ENCODE results near the gene SYT7. TPM values are rescaled to one million over a fixed set of nuclear protein-coding genes. Genes with fewer than 3 reads are reported as not detected.

Gene SYT7
- total and polyA plus RNA-seq, 5 donors, result 17.4 to 48.3 (median 40.3) TPM

DNA sequence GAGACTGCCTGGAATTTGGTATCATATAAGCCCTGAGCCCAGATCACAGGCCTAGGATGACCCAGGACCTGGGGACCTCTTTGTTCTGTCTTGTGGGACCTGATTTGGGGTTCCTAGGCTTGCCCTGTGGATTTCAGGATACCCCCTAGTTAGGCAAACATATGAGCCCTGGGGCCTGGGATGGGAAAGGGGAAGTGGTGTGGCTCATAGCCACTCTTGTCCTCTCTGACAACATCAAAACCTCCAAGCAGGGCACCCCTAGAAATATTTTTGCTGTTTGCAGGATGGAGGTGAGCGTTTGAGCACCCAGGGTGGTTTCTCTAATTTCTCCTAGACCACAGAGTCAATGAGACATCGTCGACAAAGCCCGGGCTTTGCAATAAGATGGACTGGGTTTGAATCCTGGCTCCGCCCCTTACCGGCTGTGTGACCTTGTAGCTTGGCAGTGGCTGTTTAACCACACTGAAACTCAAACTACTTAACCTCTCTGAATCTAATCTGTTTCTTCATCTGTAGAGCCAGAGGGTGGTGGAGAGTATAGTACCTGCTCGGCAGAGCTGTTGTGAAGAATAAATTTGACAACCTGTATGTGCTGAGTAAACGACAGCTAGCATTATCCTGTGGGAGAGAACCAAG lies 77.6 kb downstream of the SYT7 start:
- DNase-seq, result no peak
- H3K27me3 ChIP-seq (ENCODE audit: control insufficient read depth, insufficient read depth), result no peaks in the 10 kb centered on the region
- no peak overlapping the region for H3K27ac ChIP-seq (ENCODE audit: low read length)
- no peak overlapping the region for H3K4me3 ChIP-seq (ENCODE audit: low read length)
- whole genome bisulfite sequencing, result 81% methylated on average over 8 of the region's 8 CpGs
- ATAC-seq, result no peak
- H3K4me1 ChIP-seq (ENCODE audit: control insufficient read depth, insufficient read depth, low read length), result no peaks in the 10 kb centered on the region
- intact Hi-C loops (cut with DNase I), result no loop called here
- H3K9me3 ChIP-seq (ENCODE audit: control insufficient read depth, low read length), result no peaks in the 10 kb centered on the region

- ATAC-seq (no peak), DNase-seq (no peak)
- no peak overlapping the region for H3K27ac ChIP-seq (ENCODE audit: low read length)
- H3K9me3 ChIP-seq (ENCODE audit: control insufficient read depth, low read length), result no peaks in the 10 kb centered on the region
- no peak overlapping the region for H3K4me3 ChIP-seq (ENCODE audit: low read length)
- H3K27me3 ChIP-seq (ENCODE audit: control insufficient read depth, insufficient read depth), result no peaks in the 10 kb centered on the region
- intact Hi-C loops (cut with DNase I), result no loop called here
- no peaks in the 10 kb centered on the region for H3K4me1 ChIP-seq (ENCODE audit: control insufficient read depth, insufficient read depth, low read length)
- 88% methylated on average over 1 of the region's 1 CpG for WGBS
These were observed 78.4 kb downstream of the SYT7 start for GRCh38 chr11:61502522-61502921.

GRCh38 chr11:61499816-61500491 lies 80.9 kb downstream of the SYT7 start:
- DNase-seq (peak in 1 of 3 donors; percentile 28), ATAC-seq (no peak)
- no peak overlapping the region for H3K4me3 ChIP-seq (ENCODE audit: low read length)
- no peak overlapping the region for H3K27ac ChIP-seq (ENCODE audit: low read length)
- intact Hi-C loops (cut with DNase I), result no loop called here
- no peaks in the 10 kb centered on the region for H3K27me3 ChIP-seq (ENCODE audit: control insufficient read depth, insufficient read depth)
- no peaks in the 10 kb centered on the region for H3K9me3 ChIP-seq (ENCODE audit: control insufficient read depth, low read length)
- no peaks in the 10 kb centered on the region for H3K4me1 ChIP-seq (ENCODE audit: control insufficient read depth, insufficient read depth, low read length)
- 60% methylated on average over 12 of the region's 12 CpGs for WGBS

GRCh38 chr11:61498767-61499341 lies 82.0 kb downstream of the SYT7 start:
- Histone ChIP-seq H3K27me3 (ENCODE audit: control insufficient read depth, insufficient read depth) (no peaks in the 10 kb centered on the region), H3K4me3 (ENCODE audit: low read length) (no peak overlapping the region), H3K27ac (ENCODE audit: low read length) (no peak overlapping the region), H3K4me1 (ENCODE audit: control insufficient read depth, insufficient read depth, low read length) (no peaks in the 10 kb centered on the region), H3K9me3 (ENCODE audit: control insufficient read depth, low read length) (no peaks in the 10 kb centered on the region)
- WGBS, result 78% methylated on average over 15 of the region's 15 CpGs
- ATAC-seq (no peak), DNase-seq (peak in 1 of 3 donors; percentile 3)
- intact Hi-C loops (cut with DNase I), result no loop called here

- Histone ChIP-seq H3K4me1 (ENCODE audit: control insufficient read depth, insufficient read depth, low read length) (no peaks in the 10 kb centered on the region), H3K27me3 (ENCODE audit: control insufficient read depth, insufficient read depth) (no peaks in the 10 kb centered on the region), H3K27ac (ENCODE audit: low read length) (no peak overlapping the region), H3K4me3 (ENCODE audit: low read length) (no peak overlapping the region), H3K9me3 (ENCODE audit: control insufficient read depth, low read length) (no peaks in the 10 kb centered on the region)
- peak in 1 of 3 donors; percentile 49 for DNase-seq
- 74% methylated on average over 9 of the region's 9 CpGs for WGBS
- no peak for ATAC-seq
- intact Hi-C loops (cut with DNase I), result no loop called here
These were observed 83.0 kb downstream of the SYT7 start for GRCh38 chr11:61497876-61498275.

GRCh38 chr11:61497473-61497872 lies 83.4 kb downstream of the SYT7 start:
- no peak for ATAC-seq
- H3K27me3 ChIP-seq (ENCODE audit: control insufficient read depth, insufficient read depth), result no peaks in the 10 kb centered on the region
- no peaks in the 10 kb centered on the region for H3K9me3 ChIP-seq (ENCODE audit: control insufficient read depth, low read length)
- no peak overlapping the region for H3K4me3 ChIP-seq (ENCODE audit: low read length)
- H3K4me1 ChIP-seq (ENCODE audit: control insufficient read depth, insufficient read depth, low read length), result no peaks in the 10 kb centered on the region
- 51% methylated on average over 2 of the region's 2 CpGs for WGBS
- DNase-seq, result no peak
- intact Hi-C loops (cut with DNase I), result no loop called here
- H3K27ac ChIP-seq (ENCODE audit: low read length), result no peak overlapping the region

GRCh38 chr11:61496602-61497400 lies 84.1 kb downstream of the SYT7 start:
- no peak for ATAC-seq
- Histone ChIP-seq H3K27ac (ENCODE audit: low read length) (no peak overlapping the region), H3K9me3 (ENCODE audit: control insufficient read depth, low read length) (no peaks in the 10 kb centered on the region), H3K4me1 (ENCODE audit: control insufficient read depth, insufficient read depth, low read length) (no peaks in the 10 kb centered on the region), H3K4me3 (ENCODE audit: low read length) (no peak overlapping the region), H3K27me3 (ENCODE audit: control insufficient read depth, insufficient read depth) (no peaks in the 10 kb centered on the region)
- intact Hi-C loops (cut with DNase I), result no loop called here
- 92% methylated on average over 15 of the region's 15 CpGs for WGBS
- DNase-seq, result no peak

GRCh38 chr11:61495801-61496601 lies 84.9 kb downstream of the SYT7 start:
- Histone ChIP-seq H3K27ac (ENCODE audit: low read length) (peak overlapping the region; percentile 15), H3K9me3 (ENCODE audit: control insufficient read depth, low read length) (no peaks in the 10 kb centered on the region), H3K4me3 (ENCODE audit: low read length) (no peak overlapping the region), H3K27me3 (ENCODE audit: control insufficient read depth, insufficient read depth) (no peaks in the 10 kb centered on the region), H3K4me1 (ENCODE audit: control insufficient read depth, insufficient read depth, low read length) (no peaks in the 10 kb centered on the region)
- peak in 1 of 3 donors; percentile 46 for DNase-seq
- intact Hi-C loops (cut with DNase I), result no loop called here
- ATAC-seq, result peak in 1 of 2 donors; percentile 27
- 57% methylated on average over 26 of the region's 26 CpGs for WGBS

- intact Hi-C loops (cut with DNase I), result no loop called here
- Histone ChIP-seq H3K27me3 (ENCODE audit: control insufficient read depth, insufficient read depth) (no peaks in the 10 kb centered on the region), H3K27ac (ENCODE audit: low read length) (no peak overlapping the region), H3K9me3 (ENCODE audit: control insufficient read depth, low read length) (no peaks in the 10 kb centered on the region), H3K4me1 (ENCODE audit: control insufficient read depth, insufficient read depth, low read length) (peaks cover 5% of the 10 kb centered on the region), H3K4me3 (ENCODE audit: low read length) (no peak overlapping the region)
- WGBS, result 34% methylated on average over 9 of the region's 9 CpGs
- ATAC-seq, result peak in 1 of 2 donors; percentile 13
- peak in 2 of 3 donors; percentile 49 to 67 for DNase-seq
These were observed 86.4 kb downstream of the SYT7 start for GRCh38 chr11:61494381-61494961.

- H3K27me3 ChIP-seq (ENCODE audit: control insufficient read depth, insufficient read depth), result no peaks in the 10 kb centered on the region
- intact Hi-C loops (cut with DNase I), result no loop called here
- no peak overlapping the region for H3K4me3 ChIP-seq (ENCODE audit: low read length)
- DNase-seq, result peak in 2 of 3 donors; percentile 63 to 68
- H3K9me3 ChIP-seq (ENCODE audit: control insufficient read depth, low read length), result no peaks in the 10 kb centered on the region
- WGBS, result 81% methylated on average over 12 of the region's 12 CpGs
- H3K4me1 ChIP-seq (ENCODE audit: control insufficient read depth, insufficient read depth, low read length), result peaks cover 5% of the 10 kb centered on the region
- H3K27ac ChIP-seq (ENCODE audit: low read length), result no peak overlapping the region
- ATAC-seq, result no peak
These were observed 89.0 kb downstream of the SYT7 start for GRCh38 chr11:61491736-61492395.

Data from right cardiac atrium (tissue), 5 donors.